ENCODE measurements around the gene FFAR2.
"Not testable (repeated sequence)": the region's sequence is repeated elsewhere in the genome, so short reads cannot be mapped to it uniquely, and the experiment has no call there.

FFAR2 gene

GRCh38 chr19:35447606-35448469, at the start of gene FFAR2:
Gene FFAR2 (plus strand): TSS chr19:35448257. CDS start chr19:35449715, 1,458 bp downstream.
- DNase-seq, result no peak

- DNase-seq, result no peak
Observed at GRCh38 chr19:35398570-35398969, 49.5 kb upstream of the FFAR2 start.

- no peak for DNase-seq
Observed at GRCh38 chr19:35399231-35399630, 48.8 kb upstream of the FFAR2 start.

GRCh38 chr19:35399948-35400772, 47.9 kb upstream of the FFAR2 start:
- no peak for DNase-seq

GRCh38 chr19:35400773-35401100, 47.3 kb upstream of the FFAR2 start:
- no peak for DNase-seq

- DNase-seq, result not testable (repeated sequence)
Observed at GRCh38 chr19:35401416-35401815, 46.6 kb upstream of the FFAR2 start.

GRCh38 chr19:35403116-35403760, 44.8 kb upstream of the FFAR2 start:
- no peak for DNase-seq

- DNase-seq, result no peak
Observed at GRCh38 chr19:35404879-35405622, 43.0 kb upstream of the FFAR2 start.

- DNase-seq, result no peak
Observed at GRCh38 chr19:35407619-35408018, 40.4 kb upstream of the FFAR2 start.

GRCh38 chr19:35408284-35409171, 39.5 kb upstream of the FFAR2 start:
- DNase-seq, result no peak

- DNase-seq, result no peak
Observed at GRCh38 chr19:35409191-35409590, 38.9 kb upstream of the FFAR2 start.

- DNase-seq, result no peak
Observed at GRCh38 chr19:35410487-35410886, 37.6 kb upstream of the FFAR2 start.

- no peak for DNase-seq
Observed at GRCh38 chr19:35414442-35414841, 33.6 kb upstream of the FFAR2 start.

GRCh38 chr19:35416331-35416730, 31.7 kb upstream of the FFAR2 start:
- DNase-seq, result no peak

- DNase-seq, result no peak
Observed at GRCh38 chr19:35417278-35417677, 30.8 kb upstream of the FFAR2 start.

- no peak for DNase-seq
Observed at GRCh38 chr19:35417713-35418534, 30.1 kb upstream of the FFAR2 start.

GRCh38 chr19:35419046-35419445, 29.0 kb upstream of the FFAR2 start:
- no peak for DNase-seq

GRCh38 chr19:35419805-35420204, 28.3 kb upstream of the FFAR2 start:
- no peak for DNase-seq

- no peak for DNase-seq
Observed at GRCh38 chr19:35421362-35421761, 26.7 kb upstream of the FFAR2 start.

GRCh38 chr19:35423406-35423805, 24.7 kb upstream of the FFAR2 start:
- not testable (repeated sequence) for DNase-seq

- DNase-seq, result no peak
Observed at GRCh38 chr19:35425682-35426081, 22.4 kb upstream of the FFAR2 start.
